PC-9 (cell line): ENCODE measurements around the gene ZSCAN21. TPM values are rescaled to one million over a fixed set of nuclear protein-coding genes. Genes with fewer than 3 reads are reported as not detected.

Experiments
- BruUV-seq: library from RNA; stranded (reverse); fragments of 400-500 nt; replicated peaks from 2 replicates; lab custom pipeline; 2021; lab: Mats Ljungman, UMichigan
- CTCF ChIA-PET: fragments of 300-600 bp; sonication (Branson Sonifier 250); formaldehyde crosslinking; loops from one replicate; lab custom pipeline; 2022; ENCODE audit warnings: antibody characterized with exemption; lab: Charles Lee
- POLR2A ChIA-PET: fragments of 300-600 bp; sonication (Branson Sonifier 250); formaldehyde crosslinking; loops from one replicate; lab custom pipeline; 2022; ENCODE audit warnings: antibody characterized with exemption; ENCODE audit not compliant: unreplicated experiment; lab: Charles Lee
- DNase-seq, 2 experiments: peaks; one replicate each; pipeline versions ENCODE4 v3.0.0 to v3.0.0-alpha.2; 2015 to 2022; ENCODE audit warnings: mixed read lengths in 1 of 2
- H2AFZ ChIP-seq: fragments of 200-600 bp; sonication (generic); 2 replicates; pipeline ENCODE4 v1.8.1; 2017; ENCODE audit warnings: antibody characterized with exemption
- H3F3A ChIP-seq: fragments of 200-600 bp; sonication (generic); 2 replicates; pipeline ENCODE4 v1.8.1; 2017; ENCODE audit warnings: antibody characterized with exemption, mild to moderate bottlenecking, low read depth; ENCODE audit not compliant: insufficient read depth
- H3K27ac ChIP-seq: fragments of 200-600 bp; sonication (generic); 2 replicates; pipeline ENCODE4 v1.6.1; 2016; ENCODE audit warnings: mixed run types
- H3K27me3 ChIP-seq: fragments of 200-600 bp; sonication (generic); 2 replicates; pipeline ENCODE4 v1.6.1; 2016; ENCODE audit warnings: low read depth, mixed run types; ENCODE audit not compliant: insufficient read depth
- H3K36me3 ChIP-seq: fragments of 200-600 bp; sonication (generic); 2 replicates; pipeline ENCODE4 v1.6.1; 2016; ENCODE audit warnings: low read depth, mixed run types
- H3K4me1 ChIP-seq: fragments of 200-600 bp; sonication (generic); replicated peaks from 2 replicates; pipeline ENCODE4 v1.6.1; 2016; ENCODE audit warnings: mixed run types; ENCODE audit not compliant: insufficient read depth
- H3K4me2 ChIP-seq: fragments of 200-600 bp; sonication (generic); 2 replicates; pipeline ENCODE4 v1.6.1; 2017; ENCODE audit warnings: mixed run types
- H3K4me3 ChIP-seq: fragments of 200-600 bp; sonication (generic); 2 replicates; pipeline ENCODE4 v1.6.1; 2016; ENCODE audit warnings: mixed run types
- H3K79me2 ChIP-seq: fragments of 200-600 bp; sonication (generic); 2 replicates; pipeline ENCODE4 v1.6.1; 2017; ENCODE audit warnings: low read depth, mixed run types
- H3K9me2 ChIP-seq: fragments of 200-600 bp; sonication (generic); 2 replicates; pipeline ENCODE4 v1.8.1; 2017; ENCODE audit warnings: mild to moderate bottlenecking; ENCODE audit not compliant: insufficient read depth
- H3K9me3 ChIP-seq: fragments of 200-600 bp; sonication (generic); 2 replicates; pipeline ENCODE4 v1.8.1; 2016; ENCODE audit warnings: low read depth; ENCODE audit not compliant: insufficient read depth
- H4K20me1 ChIP-seq: fragments of 200-600 bp; sonication (generic); 2 replicates; pipeline ENCODE4 v1.8.1; 2017; ENCODE audit not compliant: insufficient read depth
- CTCF ChIP-seq: fragments of 200-600 bp; sonication (generic); conservative IDR thresholded peaks from 2 replicates; pipeline ENCODE4 v1.6.1; 2017; ENCODE audit warnings: mixed run types, antibody characterized with exemption, mild to moderate bottlenecking, moderate library complexity
- EZH2 ChIP-seq: fragments of 200-600 bp; sonication (generic); IDR thresholded peaks from 2 replicates; pipeline ENCODE4 v1.8.0; 2017; ENCODE audit warnings: antibody characterized with exemption, low read depth
- intact Hi-C: fragments of 100-400 bp; cut with micrococcal nuclease; formaldehyde crosslinking; loops from one replicate; pipeline ENCODE4 v1.10.0; 2022; ENCODE audit not compliant: unreplicated experiment
- total RNA-seq: library from RNA; stranded (reverse); gene quantifications from 2 replicates; pipeline ENCODE4 v1.2.3, GENCODE V29; 2021

The ZSCAN21 gene
- total RNA-seq, 1 experiment from 2014 or later, result 8.9 TPM

DNA sequence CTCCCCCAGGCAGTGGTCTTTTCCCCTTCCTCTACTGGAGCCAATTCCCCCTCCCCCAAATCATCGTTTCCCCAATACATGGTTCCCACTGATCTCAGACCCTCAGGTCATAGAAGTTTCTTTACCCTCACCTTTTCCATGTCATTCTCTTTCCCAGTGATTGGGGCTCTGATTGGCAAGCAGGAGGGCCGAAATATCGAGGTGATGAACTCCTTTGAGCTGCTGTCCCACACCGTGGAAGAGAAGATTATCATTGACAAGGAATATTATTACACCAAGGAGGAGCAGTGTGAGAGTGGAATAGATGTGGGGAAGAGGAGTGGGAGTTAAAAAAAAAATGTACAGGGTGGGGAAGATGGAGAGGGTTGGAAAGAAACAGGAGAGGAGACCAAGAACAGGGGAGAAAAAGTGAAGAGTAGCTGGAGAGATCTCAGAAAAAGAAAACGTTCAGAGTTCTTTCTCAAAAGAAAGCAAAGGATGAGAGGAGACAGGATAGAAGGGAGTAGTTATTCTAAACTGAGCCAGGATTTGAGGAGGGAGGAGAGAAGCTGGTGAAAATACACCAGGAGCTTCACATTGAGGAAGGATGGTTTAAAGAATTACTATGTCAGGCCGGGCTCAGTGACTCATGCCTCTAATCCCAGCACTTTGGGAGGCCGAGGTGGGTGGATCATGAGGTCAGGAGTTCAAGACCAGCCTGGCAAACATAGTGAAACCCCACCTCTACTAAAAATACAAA is 40.1 kb downstream of the ZSCAN21 start:
- CTCF ChIA-PET, result interaction anchor here (0.6 kb wide), 1 partner anchor 45 kb away, joined by 17 read pairs; no protein-coding TSS in a partner anchor
- Histone ChIP-seq H3K9me2 (no peaks in the 10 kb centered on the region), H3K4me3 (peak overlapping the region; percentile 86), H3K79me2 (peaks cover 7% of the 10 kb centered on the region; the same call in 1 of the 2 replicates), H2AFZ (peak overlapping the region; percentile 87), H3K27me3 (no peaks in the 10 kb centered on the region), H3K4me1 (peaks cover 26% of the 10 kb centered on the region), H3K27ac (peak overlapping the region; percentile 62), H3K36me3 (peaks cover 11% of the 10 kb centered on the region), H3K4me2 (peak overlapping the region; percentile 97), H3K9me3 (no peaks in the 10 kb centered on the region), H4K20me1 (peaks cover 8% of the 10 kb centered on the region; the same call in 1 of the 2 replicates), H3F3A (peaks cover 65% of the 10 kb centered on the region)
- DNase-seq, result no peak
- TF ChIP-seq EZH2 (no peak), CTCF (no peak)
- no TSS peak for BruUV-seq
- POLR2A ChIA-PET, result interaction anchor here (0.5 to 0.6 kb wide), 2 partner anchors 44 to 70 kb away, joined by 3 to 4 read pairs; no protein-coding TSS in a partner anchor
- intact Hi-C loops, result no loop called here

DNA sequence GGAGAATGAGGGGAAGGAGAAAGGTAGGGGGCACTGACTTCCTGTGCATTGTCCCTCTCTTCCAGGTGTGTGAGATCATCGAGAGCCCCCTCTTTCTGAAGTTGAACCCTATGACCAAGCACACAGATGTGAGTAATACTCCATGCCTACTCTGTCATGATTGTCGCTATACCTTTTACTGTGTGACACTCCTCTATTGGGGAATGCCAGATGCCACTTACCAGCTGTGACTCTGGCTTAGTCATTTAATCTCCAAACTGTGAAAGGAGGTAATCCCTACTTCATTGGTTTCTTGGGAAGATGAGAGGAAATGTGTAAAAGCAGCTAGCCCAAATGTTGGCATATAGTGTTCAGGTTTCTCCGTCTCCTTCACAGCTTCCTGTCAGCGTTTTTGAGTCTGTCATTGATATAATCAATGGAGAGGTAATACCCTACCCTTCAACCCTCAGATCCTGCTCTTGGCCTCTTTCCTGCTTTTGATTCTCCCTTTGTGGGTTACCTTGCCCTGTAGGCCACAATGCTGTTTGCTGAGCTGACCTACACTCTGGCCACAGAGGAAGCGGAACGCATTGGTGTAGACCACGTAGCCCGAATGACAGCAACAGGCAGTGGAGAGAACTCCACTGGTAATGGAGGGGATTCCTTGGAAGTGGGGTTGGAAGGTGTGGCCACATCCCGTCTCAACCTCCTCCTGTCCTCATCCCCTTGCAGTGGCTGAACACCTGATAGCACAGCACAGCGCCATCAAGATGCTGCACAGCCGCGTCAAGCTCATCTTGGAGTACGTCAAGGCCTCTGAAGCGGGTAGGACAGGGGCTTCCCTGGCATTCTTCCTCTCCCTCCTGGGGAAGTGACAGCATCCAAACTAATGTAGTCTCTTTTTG is 41.2 kb downstream of the ZSCAN21 start:
- Histone ChIP-seq H3K4me1 (peaks cover 26% of the 10 kb centered on the region), H3F3A (peaks cover 76% of the 10 kb centered on the region), H3K9me2 (no peaks in the 10 kb centered on the region), H3K27ac (no peak overlapping the region), H3K36me3 (peaks cover 17% of the 10 kb centered on the region), H4K20me1 (peaks cover 16% of the 10 kb centered on the region; the same call in 1 of the 2 replicates), H2AFZ (no peak overlapping the region), H3K79me2 (peaks cover 7% of the 10 kb centered on the region; the same call in 1 of the 2 replicates), H3K4me3 (no peak overlapping the region), H3K27me3 (no peaks in the 10 kb centered on the region), H3K4me2 (peak overlapping the region; percentile 97; the same call in 1 of the 2 replicates), H3K9me3 (no peaks in the 10 kb centered on the region)
- no TSS peak for BruUV-seq
- DNase-seq, result no peak
- TF ChIP-seq CTCF, result no peak
- no peak for TF ChIP-seq EZH2
- ChIA-PET POLR2A (interaction anchor here (0.5 kb wide), 1 partner anchor 8 kb away, joined by 5 read pairs; no protein-coding TSS in a partner anchor), CTCF (no interaction called here)
- intact Hi-C loops, result no loop called here
